ENCODE measurements around the gene CD320.

Gene CD320

GRCh38 chr19:8255426-8256125, 52.6 kb downstream of the CD320 start:
- no peak for DNase-seq (ENCODE audit: low read depth, low spot score)

DNA sequence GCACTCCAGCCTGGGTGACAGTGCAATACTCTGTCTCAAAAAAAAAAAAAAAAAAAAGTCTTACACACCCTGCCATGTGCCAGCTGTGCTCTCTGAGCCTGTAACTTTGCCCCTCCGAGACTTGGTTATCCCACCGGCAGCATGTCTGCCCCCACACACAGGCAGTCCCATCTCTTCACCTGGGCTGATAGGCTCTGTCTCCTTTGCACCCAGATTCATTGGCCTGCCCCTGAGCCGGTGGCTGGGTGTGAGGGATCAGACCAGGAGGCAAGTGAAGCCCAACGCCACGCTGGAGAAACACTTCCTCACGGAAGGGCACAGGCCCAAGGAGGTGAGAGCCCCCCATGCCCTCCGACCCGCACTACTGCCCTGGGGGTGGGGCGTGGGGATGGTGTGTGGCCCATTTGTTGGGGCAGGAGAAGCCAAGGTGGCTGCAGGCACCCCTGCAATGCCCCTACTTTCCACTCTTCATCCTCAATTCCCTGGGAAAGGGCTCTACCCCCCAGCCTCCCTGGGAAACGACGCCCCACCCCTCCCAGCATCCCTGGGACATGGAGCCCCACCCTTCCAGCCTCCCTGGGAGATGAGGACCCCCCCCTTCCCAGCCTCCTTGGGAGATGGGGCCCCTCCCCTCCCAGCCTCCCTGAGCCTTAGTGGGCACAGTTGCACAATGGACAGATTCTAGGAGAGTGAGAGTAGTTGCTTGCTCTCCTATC, 53.7 kb downstream of the CD320 start:
- no peak for DNase-seq (ENCODE audit: low read depth, low spot score)

GRCh38 chr19:8253678-8254077, 54.5 kb downstream of the CD320 start:
- DNase-seq (ENCODE audit: low read depth, low spot score), result no peak

GRCh38 chr19:8252922-8253589, 55.1 kb downstream of the CD320 start:
- DNase-seq (ENCODE audit: low read depth, low spot score), result no peak

Measured in iPS DF 19.7 (cell line).